Epithelial cell of proximal tubule (primary cell): ENCODE results near the gene VAV1. TPM values are rescaled to one million over a fixed set of nuclear protein-coding genes. Genes with fewer than 3 reads are reported as not detected.
"Not testable (repeated sequence)": the region's sequence is repeated elsewhere in the genome, so short reads cannot be mapped to it uniquely, and the experiment has no call there.

Experiments used
- DNase-seq: peaks from one replicate; pipeline ENCODE4 v3.0.0-alpha.2; 2011; ENCODE audit warnings: low read depth
- H3K4me3 ChIP-seq: 2 replicates; pipeline ENCODE4 v1.5.1; 2011; ENCODE audit warnings: low read depth, mild to moderate bottlenecking, low read length
- total RNA-seq: library from RNA; depleted of rRNA; stranded (reverse); fragments of >200 nt; gene quantifications from 2 replicates; pipeline ENCODE4 v1.2.3, GENCODE V29; 2015
- TF ChIP-seq, protein P1 (sequence below): conservative IDR thresholded peaks from 2 replicates; pipeline ENCODE4 v1.5.1; 2012; ENCODE audit warnings: low read depth, mild to moderate bottlenecking, low read length

VAV1 gene
- total RNA-seq, 1 donor from 2014 or later = 1.3 TPM

DNA sequence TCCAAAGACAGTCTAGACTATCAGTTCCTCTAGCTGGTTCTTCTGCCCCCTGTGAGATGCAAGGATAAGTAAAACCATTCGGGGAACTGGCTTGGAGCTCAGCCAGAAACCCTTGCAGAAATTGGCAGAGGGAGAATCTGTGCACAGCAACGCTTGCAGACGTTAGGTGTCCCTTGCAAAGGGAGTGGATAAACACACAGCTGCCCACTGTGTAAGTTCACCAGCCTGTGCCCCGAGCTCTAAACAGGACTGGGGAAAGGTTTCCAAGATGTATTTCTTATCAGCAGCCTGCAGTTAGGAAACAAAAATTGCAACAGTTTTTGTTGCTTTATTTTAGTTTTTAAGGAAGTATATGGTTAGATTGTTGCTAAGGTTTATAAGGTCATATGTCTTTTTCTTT, 95.8 kb downstream of the VAV1 start:
- H3K4me3 ChIP-seq = no peak overlapping the region
- TF ChIP-seq, protein P1, sequence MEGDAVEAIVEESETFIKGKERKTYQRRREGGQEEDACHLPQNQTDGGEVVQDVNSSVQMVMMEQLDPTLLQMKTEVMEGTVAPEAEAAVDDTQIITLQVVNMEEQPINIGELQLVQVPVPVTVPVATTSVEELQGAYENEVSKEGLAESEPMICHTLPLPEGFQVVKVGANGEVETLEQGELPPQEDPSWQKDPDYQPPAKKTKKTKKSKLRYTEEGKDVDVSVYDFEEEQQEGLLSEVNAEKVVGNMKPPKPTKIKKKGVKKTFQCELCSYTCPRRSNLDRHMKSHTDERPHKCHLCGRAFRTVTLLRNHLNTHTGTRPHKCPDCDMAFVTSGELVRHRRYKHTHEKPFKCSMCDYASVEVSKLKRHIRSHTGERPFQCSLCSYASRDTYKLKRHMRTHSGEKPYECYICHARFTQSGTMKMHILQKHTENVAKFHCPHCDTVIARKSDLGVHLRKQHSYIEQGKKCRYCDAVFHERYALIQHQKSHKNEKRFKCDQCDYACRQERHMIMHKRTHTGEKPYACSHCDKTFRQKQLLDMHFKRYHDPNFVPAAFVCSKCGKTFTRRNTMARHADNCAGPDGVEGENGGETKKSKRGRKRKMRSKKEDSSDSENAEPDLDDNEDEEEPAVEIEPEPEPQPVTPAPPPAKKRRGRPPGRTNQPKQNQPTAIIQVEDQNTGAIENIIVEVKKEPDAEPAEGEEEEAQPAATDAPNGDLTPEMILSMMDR = no peak
- DNase-seq = no peak

- H3K4me3 ChIP-seq = not testable (repeated sequence)
- peak; percentile 4 for DNase-seq
Measured at GRCh38 chr19:6869151-6869882, 96.8 kb downstream of the VAV1 start.

DNA sequence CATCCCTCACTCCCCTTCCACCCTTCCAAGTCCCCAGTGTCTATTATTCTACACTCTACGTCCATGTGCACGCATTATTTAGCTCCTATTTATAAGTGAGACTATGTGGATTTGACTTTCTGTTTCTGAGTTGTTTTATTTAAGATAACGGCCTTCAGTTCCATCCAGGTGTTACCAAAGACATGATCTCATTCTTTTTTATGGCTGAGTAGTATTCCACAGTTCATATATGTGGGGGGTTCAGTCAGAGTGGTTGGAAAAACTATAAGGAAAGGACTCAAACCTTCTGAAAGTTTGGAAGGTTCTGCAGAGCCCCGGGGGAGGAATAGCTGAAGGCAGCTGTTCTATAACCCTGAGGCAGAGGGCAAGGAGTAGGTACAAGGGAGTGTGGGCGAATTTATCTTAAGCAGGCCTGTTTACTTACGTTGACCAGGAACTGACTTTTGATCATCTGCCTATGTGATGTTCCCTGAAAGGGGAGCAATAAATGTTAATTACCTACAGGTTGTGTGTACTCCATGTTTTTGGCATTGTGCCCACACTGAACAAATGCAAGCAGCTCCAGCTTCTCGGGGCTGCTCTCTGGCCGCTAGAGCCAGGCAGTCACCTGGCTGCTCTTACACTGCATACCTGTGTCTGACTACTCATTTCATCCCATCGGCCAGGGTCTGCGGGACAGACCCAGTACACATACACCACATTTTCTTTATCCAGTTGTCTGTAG, 101.4 kb downstream of the VAV1 start:
- TF ChIP-seq, protein P1 = no peak
- H3K4me3 ChIP-seq = no peak overlapping the region
- no peak for DNase-seq

GRCh38 chr19:6875218-6875617, 102.7 kb downstream of the VAV1 start:
- TF ChIP-seq, protein P1 = no peak
- no peak for DNase-seq
- H3K4me3 ChIP-seq = no peak overlapping the region

DNA sequence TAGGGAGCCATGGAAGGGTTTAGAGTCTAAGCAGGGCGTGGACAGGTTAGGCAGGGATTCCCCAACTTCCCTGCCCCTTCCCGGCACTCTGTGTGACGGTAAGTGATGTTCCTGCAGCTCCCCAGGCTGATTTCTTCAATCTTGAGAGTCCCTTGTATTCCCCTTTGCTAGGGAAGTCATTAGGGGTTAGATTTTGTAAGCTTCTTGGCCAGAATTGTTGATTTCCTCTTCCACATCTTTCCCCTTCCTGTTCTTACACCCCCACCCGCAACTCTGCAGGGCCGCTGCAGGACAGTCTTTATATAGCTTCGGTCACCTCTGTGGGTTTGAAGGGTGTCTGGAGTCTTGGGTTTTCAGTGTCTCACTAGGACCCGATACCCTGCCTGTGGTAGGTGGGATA, 104.2 kb downstream of the VAV1 start:
- TF ChIP-seq, protein P1 = no peak
- no peak for DNase-seq
- no peak overlapping the region for H3K4me3 ChIP-seq

GRCh38 chr19:6877766-6878165, 105.3 kb downstream of the VAV1 start:
- DNase-seq = no peak
- H3K4me3 ChIP-seq = no peak overlapping the region
- TF ChIP-seq, protein P1 = no peak

DNA sequence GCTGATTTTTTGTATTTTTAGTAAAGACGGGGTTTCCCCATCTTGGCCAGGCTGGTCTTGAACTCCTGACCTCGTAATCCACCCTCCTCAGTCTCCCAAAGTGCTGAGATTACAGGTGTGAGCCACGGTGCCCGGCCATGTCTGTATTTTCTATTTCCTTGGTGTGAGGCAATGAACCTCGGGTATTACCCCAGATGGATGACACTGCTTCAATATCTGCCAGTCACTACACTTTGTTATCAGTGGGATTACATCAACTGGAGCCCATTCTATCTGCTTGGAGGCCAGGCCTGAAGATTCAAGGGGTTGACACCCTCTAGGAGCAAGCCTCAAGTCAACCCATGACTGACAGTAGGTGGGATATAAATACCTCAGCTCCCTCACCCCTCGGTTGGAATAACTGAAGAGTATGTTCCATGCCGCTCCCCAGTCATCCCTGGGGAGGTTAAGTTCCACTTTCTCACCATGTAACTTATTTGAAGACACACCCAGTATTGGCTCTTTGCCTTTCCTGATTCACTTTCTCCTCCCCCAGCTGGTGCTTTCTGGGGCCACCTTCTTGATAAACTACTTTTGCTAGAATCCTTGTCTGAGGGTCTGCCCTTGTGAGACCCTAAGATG, 113.9 kb downstream of the VAV1 start:
- DNase-seq = no peak
- H3K4me3 ChIP-seq = no peak overlapping the region
- TF ChIP-seq, protein P1 = no peak
